Right atrium auricular region (tissue), 2 donors: ENCODE measurements around the gene NFASC. TPM values are rescaled to one million over a fixed set of nuclear protein-coding genes. Genes with fewer than 3 reads are reported as not detected.

ENCODE experiments used
- DNase-seq: peaks from one replicate; pipeline ENCODE4 v3.0.0-alpha.2; 2019; ENCODE audit warnings: low spot score
- H3K27ac ChIP-seq, 2 donors: fragments of 200-600 bp; sonication (generic); 1 replicate in 1 of 2; 2 replicates in 1 of 2; pipeline ENCODE4 v1.5.1; 2016 to 2019
- H3K27me3 ChIP-seq, 2 donors: fragments of 200-600 bp; sonication (generic); one replicate each; pipeline versions ENCODE4 v1.5.1 to v1.6.0; 2017 to 2019
- H3K36me3 ChIP-seq: fragments of 200-600 bp; sonication (generic); one replicate; pipeline ENCODE4 v1.5.1; 2016
- H3K4me1 ChIP-seq, 2 donors: fragments of 200-600 bp; sonication (generic); one replicate each; pipeline versions ENCODE4 v1.5.1 to v1.6.0; 2017 to 2019
- H3K4me3 ChIP-seq, 2 donors: fragments of 200-600 bp; sonication (generic); 1 replicate in 1 of 2; 2 replicates in 1 of 2; pipeline ENCODE4 v1.5.1; 2017 to 2019; ENCODE audit warnings: mild to moderate bottlenecking in 1 of 2, moderate library complexity in 1 of 2
- H3K9me3 ChIP-seq, 2 donors: fragments of 200-600 bp; sonication (generic); one replicate each; pipeline ENCODE4 v1.5.1; 2019
- CTCF ChIP-seq, 2 donors: fragments of 200-600 bp; sonication (generic); IDR thresholded peaks; one replicate each; pipeline ENCODE4 v1.5.1; 2019; ENCODE audit warnings: antibody characterized with exemption in 2 of 2
- total RNA-seq, 2 donors: library from RNA; depleted of rRNA; stranded (reverse); fragments of >200 nt; gene quantifications; one replicate each; pipeline ENCODE4 v1.1.0, GENCODE V29; 2016

Gene NFASC
- total RNA-seq, 2 donors from 2014 or later, result 38.5 to 45.9 TPM

DNA sequence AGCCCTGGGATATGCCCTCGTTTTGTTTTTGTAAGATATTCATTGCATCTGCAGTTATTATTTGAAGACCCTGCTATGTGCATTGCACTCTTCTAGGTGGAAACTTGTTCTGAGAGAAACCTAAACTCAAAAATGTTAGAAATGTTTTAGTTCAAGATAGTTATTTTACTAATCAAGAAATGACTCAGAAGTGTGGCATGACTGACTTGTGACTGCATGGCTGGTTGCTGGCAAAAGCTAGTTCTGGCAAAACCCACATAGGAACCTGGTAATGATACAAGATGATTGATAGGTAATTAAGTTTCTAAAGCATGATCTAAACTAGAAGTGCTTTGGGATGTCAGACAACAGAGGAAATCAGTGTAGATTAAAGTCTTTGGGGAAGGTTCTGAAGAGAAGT, 33.8 kb upstream of the NFASC start:
- no peak for TF ChIP-seq CTCF (IDR thresholded peaks at IDR 0.05)
- Histone ChIP-seq H3K4me3 (no peak overlapping the region), H3K27me3 (no peaks in the 10 kb centered on the region), H3K27ac (no peak overlapping the region), H3K9me3 (no peaks in the 10 kb centered on the region), H3K4me1 (no peaks in the 10 kb centered on the region), H3K36me3 (no peaks in the 10 kb centered on the region)
- no peak for DNase-seq

GRCh38 chr1:204837440-204838084, 33.1 kb upstream of the NFASC start:
- no peak for DNase-seq
- H3K27ac ChIP-seq, result no peak overlapping the region
- no peaks in the 10 kb centered on the region for H3K4me1 ChIP-seq
- no peaks in the 10 kb centered on the region for H3K9me3 ChIP-seq
- no peaks in the 10 kb centered on the region for H3K36me3 ChIP-seq
- no peak for TF ChIP-seq CTCF (IDR thresholded peaks at IDR 0.05)
- no peak overlapping the region for H3K4me3 ChIP-seq
- no peaks in the 10 kb centered on the region for H3K27me3 ChIP-seq

DNA sequence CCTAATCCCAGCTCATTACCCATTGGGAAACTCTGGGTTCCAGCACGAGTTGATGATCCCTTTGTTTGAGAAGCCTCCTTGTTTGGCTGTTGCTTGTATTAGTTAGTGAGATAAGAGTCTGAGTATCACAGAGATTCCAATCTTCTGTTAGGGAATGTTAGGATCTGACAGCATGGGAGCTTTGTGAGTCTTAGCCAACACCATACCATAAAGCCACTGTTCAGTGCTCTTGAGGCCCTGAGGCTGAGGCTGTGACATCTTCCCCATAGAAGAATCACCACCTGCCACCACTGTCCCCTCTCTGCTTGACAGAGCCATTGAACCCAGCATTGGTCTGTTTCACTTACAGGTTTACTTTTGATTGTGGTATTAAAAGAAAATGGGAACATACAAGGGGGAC, 29.3 kb upstream of the NFASC start:
- Histone ChIP-seq H3K27ac (no peak overlapping the region), H3K9me3 (no peaks in the 10 kb centered on the region), H3K4me3 (no peak overlapping the region), H3K36me3 (no peaks in the 10 kb centered on the region), H3K27me3 (no peaks in the 10 kb centered on the region), H3K4me1 (peaks cover 0 to 3% of the 10 kb centered on the region in 2 donors)
- no peak for DNase-seq
- TF ChIP-seq CTCF (IDR thresholded peaks at IDR 0.05), result no peak

DNA sequence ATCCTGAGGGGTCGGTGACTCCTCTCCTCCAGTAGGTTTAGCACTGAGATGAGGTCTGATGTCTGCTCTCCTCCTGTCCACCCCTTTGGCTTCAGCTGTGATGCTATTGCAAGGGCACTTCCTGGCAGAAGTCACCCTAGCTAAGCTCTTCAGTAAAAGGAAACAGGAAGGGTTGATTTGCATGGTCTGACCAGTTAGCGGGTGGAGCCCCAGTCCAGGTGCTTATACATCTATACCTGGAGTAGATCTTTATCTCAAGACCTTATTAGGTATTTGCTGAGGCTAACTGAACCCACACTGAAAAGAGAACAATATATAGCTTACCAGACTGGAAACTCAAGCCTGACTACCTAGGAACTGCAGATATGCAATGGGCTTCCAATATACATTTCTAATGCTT, 28.9 kb upstream of the NFASC start:
- H3K36me3 ChIP-seq, result no peaks in the 10 kb centered on the region
- DNase-seq, result no peak
- H3K27ac ChIP-seq, result no peak overlapping the region
- H3K9me3 ChIP-seq, result no peaks in the 10 kb centered on the region
- TF ChIP-seq CTCF (IDR thresholded peaks at IDR 0.05), result no peak
- no peaks in the 10 kb centered on the region for H3K27me3 ChIP-seq
- H3K4me3 ChIP-seq, result no peak overlapping the region
- H3K4me1 ChIP-seq, result peaks cover 0 to 6% of the 10 kb centered on the region in 2 donors

- Histone ChIP-seq H3K27ac (no peak overlapping the region), H3K4me3 (no peak overlapping the region), H3K4me1 (peaks cover 0 to 12% of the 10 kb centered on the region in 2 donors), H3K27me3 (no peaks in the 10 kb centered on the region), H3K36me3 (no peaks in the 10 kb centered on the region), H3K9me3 (no peaks in the 10 kb centered on the region)
- no peak for TF ChIP-seq CTCF (IDR thresholded peaks at IDR 0.05)
- no peak for DNase-seq
Measured at GRCh38 chr1:204842369-204842768, 28.3 kb upstream of the NFASC start.

- no peak overlapping the region for H3K27ac ChIP-seq
- no peaks in the 10 kb centered on the region for H3K9me3 ChIP-seq
Measured at GRCh38 chr1:204842892-204843291, 27.8 kb upstream of the NFASC start.

More at GRCh38 chr1:204842892-204843291, 27.8 kb upstream of the NFASC start:
- H3K4me1 ChIP-seq, result peaks cover 0 to 15% of the 10 kb centered on the region in 2 donors
- no peak for TF ChIP-seq CTCF (IDR thresholded peaks at IDR 0.05)
- H3K27me3 ChIP-seq, result no peaks in the 10 kb centered on the region
- H3K36me3 ChIP-seq, result no peaks in the 10 kb centered on the region
- H3K4me3 ChIP-seq, result no peak overlapping the region
- DNase-seq, result no peak
